Tibial artery (tissue), 4 donors: ENCODE measurements around the gene PWWP2A.

Experiments used
- DNase-seq, 2 donors: peaks; one replicate each; pipeline ENCODE4 v3.0.0-alpha.2; 2019
- H3K27ac ChIP-seq, 2 donors: fragments of 200-600 bp; sonication (generic) in 1 of 2; 1 replicate in 1 of 2; 2 replicates in 1 of 2; pipeline ENCODE4 v1.5.1; 2018 to 2019; ENCODE audit warnings: mild to moderate bottlenecking in 1 of 2
- H3K27me3 ChIP-seq, 2 donors: fragments of 200-600 bp; sonication (generic) in 1 of 2; one replicate each; pipeline versions ENCODE4 v1.5.1 to v1.6.0; 2016 to 2019
- H3K36me3 ChIP-seq, 3 donors: fragments of 200-600 bp; sonication (generic) in 2 of 3; one replicate each; pipeline ENCODE4 v1.5.1; 2016 to 2019; ENCODE audit warnings: mild to moderate bottlenecking in 2 of 3
- H3K4me1 ChIP-seq, 4 donors: fragments of 200-600 bp; sonication (generic) in 2 of 4; 1 replicate in 3 of 4; 2 replicates in 1 of 4; pipeline ENCODE4 v1.5.1; 2016 to 2019
- H3K4me3 ChIP-seq, 2 donors: fragments of 200-600 bp; sonication (generic) in 1 of 2; 1 replicate in 1 of 2; 2 replicates in 1 of 2; pipeline ENCODE4 v1.5.1; 2018 to 2019; ENCODE audit warnings: mild to moderate bottlenecking in 2 of 2
- H3K9me3 ChIP-seq, 3 donors: fragments of 200-600 bp; sonication (generic) in 1 of 3; one replicate each; pipeline ENCODE4 v1.5.1; 2016 to 2019
- CTCF ChIP-seq, 2 experiments: fragments of 200-600 bp in 1 of 2; fragments of 450-650 bp in 1 of 2; IDR thresholded peaks; one replicate each; pipeline ENCODE4 v1.5.1; 2017 to 2019; ENCODE audit warnings: antibody characterized with exemption in 2 of 2, mild to moderate bottlenecking in 1 of 2, moderate library complexity in 1 of 2
- intact Hi-C: fragments of 100-400 bp; cut with DNase I; formaldehyde crosslinking; loops from one replicate; pipeline ENCODE4 v1.15.0; 2023; ENCODE audit warnings: low total_unique reads

Gene PWWP2A

DNA sequence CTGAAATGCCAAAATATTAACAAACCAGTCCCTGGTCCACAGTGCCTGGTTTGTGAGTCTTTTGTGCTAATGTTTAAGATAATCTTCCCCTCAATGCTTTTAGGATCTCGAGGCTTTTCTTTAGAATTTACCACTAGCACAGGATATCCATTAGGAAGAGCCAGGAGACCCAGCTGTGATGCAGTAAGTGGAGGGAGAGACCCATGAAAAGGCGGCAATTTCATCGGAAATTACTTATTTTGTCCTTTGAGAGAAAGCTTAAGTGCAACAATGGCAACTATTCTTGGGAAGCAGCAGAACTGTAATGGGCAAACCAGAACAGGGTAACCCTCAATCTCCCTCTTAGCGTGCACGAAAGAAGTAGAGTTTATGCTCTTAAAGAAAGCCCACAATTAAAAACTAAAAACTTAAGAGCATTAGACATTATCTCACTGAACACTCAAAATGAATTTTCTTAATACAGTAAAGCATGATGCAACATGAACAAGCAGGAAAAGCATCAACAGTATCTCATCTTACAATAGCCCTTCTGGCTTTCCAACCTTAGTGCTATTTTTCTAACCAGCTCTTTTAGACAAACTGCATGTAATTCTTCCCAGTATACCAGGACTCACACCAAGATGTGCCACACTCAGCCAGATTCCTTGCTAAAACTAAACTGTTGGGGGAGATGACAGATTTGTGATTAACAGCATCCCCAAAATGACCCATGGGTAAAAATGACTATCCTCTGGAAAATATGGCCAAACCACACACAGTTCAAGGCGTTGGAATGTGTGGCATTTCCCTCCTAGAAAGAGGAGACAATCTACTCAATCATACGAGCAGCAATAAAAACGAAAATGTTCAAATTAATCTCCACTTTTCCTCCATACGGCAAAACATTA lies 36.4 kb downstream of the PWWP2A start:
- Histone ChIP-seq H3K4me1 (peaks cover 0 to 18% (median 12%) of the 10 kb centered on the region in 4 donors), H3K4me3 (no peak overlapping the region), H3K27ac (no peak overlapping the region), H3K27me3 (no peaks in the 10 kb centered on the region), H3K9me3 (no peaks in the 10 kb centered on the region), H3K36me3 (peaks cover 2 to 8% (median 8%) of the 10 kb centered on the region in 3 donors)
- no peak for TF ChIP-seq CTCF (IDR thresholded peaks at IDR 0.05)
- intact Hi-C loops = no loop called here
- DNase-seq = no peak

DNA sequence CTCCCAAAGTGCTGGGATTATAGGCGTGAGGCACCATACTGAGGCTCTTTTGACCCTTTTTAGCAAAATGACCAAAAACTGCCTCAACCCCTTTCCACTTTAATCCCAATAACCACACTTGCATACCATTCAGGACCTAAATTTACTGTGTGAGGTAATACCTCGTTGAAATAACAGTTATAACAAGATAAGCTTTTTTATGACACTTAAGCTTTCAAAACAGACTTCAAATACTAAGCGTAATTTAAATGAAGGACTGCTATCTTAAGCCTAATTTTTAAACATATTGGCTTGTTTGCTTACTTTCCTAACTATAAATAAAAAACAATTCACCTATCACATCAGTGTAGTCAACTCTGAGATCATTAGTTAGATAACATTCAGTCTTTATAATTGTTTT lies 37.8 kb downstream of the PWWP2A start:
- no peak for TF ChIP-seq CTCF (IDR thresholded peaks at IDR 0.05)
- Histone ChIP-seq H3K27me3 (no peaks in the 10 kb centered on the region), H3K4me3 (no peak overlapping the region), H3K36me3 (peaks cover 8 to 18% (median 9%) of the 10 kb centered on the region in 3 donors), H3K9me3 (no peaks in the 10 kb centered on the region), H3K27ac (no peak overlapping the region), H3K4me1 (peaks cover 0 to 23% (median 12%) of the 10 kb centered on the region in 4 donors)
- DNase-seq = no peak
- intact Hi-C loops = no loop called here

DNA sequence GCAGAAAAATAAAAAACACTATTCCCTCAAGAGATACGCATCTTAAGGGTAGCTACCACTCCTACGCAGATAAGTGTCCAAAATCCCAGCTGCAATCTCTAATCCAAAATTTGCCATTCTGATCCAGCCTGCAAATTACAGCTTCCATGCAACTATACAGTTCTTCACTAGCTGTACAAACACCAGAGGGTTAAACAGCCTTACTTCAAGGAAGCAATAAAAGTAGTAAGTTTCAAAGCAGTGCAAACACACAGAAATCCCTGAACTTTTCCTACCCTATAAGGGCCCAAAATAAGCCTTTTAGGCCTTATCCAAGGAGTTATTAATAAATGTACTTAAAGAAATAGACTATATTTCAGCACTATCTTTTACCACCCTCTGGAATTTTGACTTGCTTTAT lies 39.5 kb downstream of the PWWP2A start:
- Histone ChIP-seq H3K4me3 (no peak overlapping the region), H3K9me3 (no peaks in the 10 kb centered on the region), H3K27ac (no peak overlapping the region), H3K4me1 (peaks cover 0 to 23% (median 12%) of the 10 kb centered on the region in 4 donors), H3K36me3 (peaks cover 8 to 18% (median 9%) of the 10 kb centered on the region in 3 donors), H3K27me3 (no peaks in the 10 kb centered on the region)
- no peak for DNase-seq
- intact Hi-C loops = no loop called here
- no peak for TF ChIP-seq CTCF (IDR thresholded peaks at IDR 0.05)

GRCh38 chr5:160076997-160077396 lies 42.3 kb downstream of the PWWP2A start:
- no peak for DNase-seq
- no peak for TF ChIP-seq CTCF (IDR thresholded peaks at IDR 0.05)
- Histone ChIP-seq H3K36me3 (peaks cover 8 to 18% (median 9%) of the 10 kb centered on the region in 3 donors), H3K27me3 (no peaks in the 10 kb centered on the region), H3K4me1 (peaks cover 0 to 5% (median 0%) of the 10 kb centered on the region in 4 donors), H3K27ac (no peak overlapping the region), H3K4me3 (no peak overlapping the region), H3K9me3 (no peaks in the 10 kb centered on the region)
- intact Hi-C loops = no loop called here

DNA sequence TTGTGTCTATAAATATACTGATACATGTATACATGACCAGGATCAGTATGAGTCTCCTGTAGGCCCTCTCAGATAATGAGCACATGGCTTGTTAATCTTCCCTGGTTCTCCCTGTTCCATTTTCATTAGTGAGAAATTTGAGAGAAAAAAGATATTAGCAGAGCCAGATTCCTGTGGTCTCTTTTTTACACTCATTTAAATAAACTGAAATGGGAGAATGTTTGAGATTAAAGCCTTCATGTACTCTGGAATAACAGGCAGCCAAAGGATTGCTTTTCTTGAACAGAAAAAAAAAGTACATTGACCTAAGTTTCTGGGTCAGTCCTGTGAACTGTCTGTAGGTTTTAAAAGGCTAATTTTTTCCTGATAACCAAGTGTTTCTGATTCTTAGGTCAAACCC lies 44.2 kb downstream of the PWWP2A start:
- Histone ChIP-seq H3K27ac (no peak overlapping the region), H3K9me3 (no peaks in the 10 kb centered on the region), H3K36me3 (peaks cover 9 to 21% (median 18%) of the 10 kb centered on the region in 3 donors), H3K27me3 (no peaks in the 10 kb centered on the region), H3K4me3 (no peak overlapping the region), H3K4me1 (peaks cover 0 to 5% (median 0%) of the 10 kb centered on the region in 4 donors)
- TF ChIP-seq CTCF (IDR thresholded peaks at IDR 0.05) = no peak
- intact Hi-C loops = no loop called here
- DNase-seq = no peak
